GM18520 (cell line): ENCODE data around the gene STX16.

Experiments
- ATAC-seq: cut with Tn5 transposase; IDR thresholded peaks from one replicate; pipeline ENCODE4 v1.9.1; 2021; ENCODE audit not compliant: unreplicated experiment

The STX16 gene

GRCh38 chr20:58651946-58652605 is 993 bp downstream of the STX16 start:
- peak; percentile 38 for ATAC-seq

- ATAC-seq: no peak
These were observed 1.7 kb downstream of the STX16 start for GRCh38 chr20:58652606-58653294.

GRCh38 chr20:58654337-58654736 is 3.3 kb downstream of the STX16 start:
- no peak for ATAC-seq

- ATAC-seq: no peak
These were observed 4.4 kb downstream of the STX16 start for GRCh38 chr20:58655328-58656107.

- no peak for ATAC-seq
These were observed 5.7 kb downstream of the STX16 start for GRCh38 chr20:58656831-58657230.

- no peak for ATAC-seq
These were observed 6.2 kb downstream of the STX16 start for GRCh38 chr20:58657262-58657661.

- ATAC-seq: no peak
These were observed 6.9 kb downstream of the STX16 start for GRCh38 chr20:58657986-58658385.

- ATAC-seq: no peak
These were observed 7.7 kb downstream of the STX16 start for GRCh38 chr20:58658760-58659159.

- no peak for ATAC-seq
These were observed 8.8 kb downstream of the STX16 start for GRCh38 chr20:58659841-58660240.

GRCh38 chr20:58660855-58661597 is 9.9 kb downstream of the STX16 start:
- no peak for ATAC-seq

- ATAC-seq: no peak
These were observed 10.8 kb downstream of the STX16 start for GRCh38 chr20:58661598-58662473.

- no peak for ATAC-seq
These were observed 13.2 kb downstream of the STX16 start for GRCh38 chr20:58664331-58664730.

GRCh38 chr20:58664883-58665282 is 13.8 kb downstream of the STX16 start:
- no peak for ATAC-seq

GRCh38 chr20:58665606-58666005 is 14.5 kb downstream of the STX16 start:
- no peak for ATAC-seq

- no peak for ATAC-seq
These were observed 15.6 kb downstream of the STX16 start for GRCh38 chr20:58666702-58667101.

GRCh38 chr20:58667975-58668374 is 16.9 kb downstream of the STX16 start:
- ATAC-seq: no peak

- ATAC-seq: no peak
These were observed 17.8 kb downstream of the STX16 start for GRCh38 chr20:58668901-58669286.

- ATAC-seq: peak; percentile 63
These were observed 18.4 kb downstream of the STX16 start for GRCh38 chr20:58669287-58670006.

- no peak for ATAC-seq
These were observed 19.0 kb downstream of the STX16 start for GRCh38 chr20:58670102-58670501.

- ATAC-seq: no peak
These were observed 19.6 kb downstream of the STX16 start for GRCh38 chr20:58670659-58671058.
